Superior temporal gyrus (tissue), 1 donor: ENCODE measurements around the gene PLEKHM3.
"Not testable (repeated sequence)": the region's sequence is repeated elsewhere in the genome, so short reads cannot be mapped to it uniquely, and the experiment has no call there.

Experiments
- DNase-seq: peaks from one replicate; pipeline ENCODE4 v3.0.0-alpha.2; 2016; ENCODE audit errors: extremely low spot score

Gene PLEKHM3

DNA sequence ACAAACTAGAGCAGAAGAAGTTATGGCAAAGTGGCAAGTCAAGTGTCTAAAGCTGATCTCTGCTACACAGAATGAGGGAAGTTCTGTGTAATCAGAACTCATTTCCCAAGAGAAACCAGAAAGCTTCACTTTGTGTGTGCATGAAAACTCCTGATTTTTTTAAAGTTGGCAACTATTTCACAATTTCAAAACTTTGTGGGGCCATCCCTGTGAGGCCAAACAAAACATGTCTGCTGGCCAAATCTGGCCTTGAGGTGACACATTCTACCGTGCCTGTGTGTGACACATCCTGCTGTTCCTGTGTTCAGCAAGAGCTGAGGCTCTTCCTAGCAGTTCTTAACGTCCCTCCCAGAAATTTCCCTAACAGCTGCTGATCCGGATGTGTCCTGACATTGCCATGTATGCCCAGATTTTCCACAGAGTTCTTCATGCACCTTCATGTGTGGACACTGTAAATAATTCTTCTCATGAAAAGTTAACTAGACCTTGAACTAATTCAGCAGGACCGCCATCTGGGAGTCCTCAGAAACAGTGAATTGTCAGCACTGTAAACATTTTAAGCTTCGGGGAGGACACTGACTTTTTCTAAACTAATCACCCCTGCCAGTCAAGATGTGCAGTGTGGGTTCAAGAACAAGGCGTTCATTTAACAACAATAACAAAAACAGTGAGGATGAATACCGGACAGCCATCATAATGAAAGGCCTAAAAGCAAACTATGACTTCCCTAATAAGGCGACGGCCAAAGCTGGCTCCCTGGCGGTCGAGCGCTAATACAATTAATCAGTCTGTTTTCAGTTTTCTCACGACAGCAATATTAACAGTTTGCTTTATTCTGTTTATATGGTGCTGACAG lies 99.0 kb downstream of the PLEKHM3 start:
- no peak for DNase-seq

DNA sequence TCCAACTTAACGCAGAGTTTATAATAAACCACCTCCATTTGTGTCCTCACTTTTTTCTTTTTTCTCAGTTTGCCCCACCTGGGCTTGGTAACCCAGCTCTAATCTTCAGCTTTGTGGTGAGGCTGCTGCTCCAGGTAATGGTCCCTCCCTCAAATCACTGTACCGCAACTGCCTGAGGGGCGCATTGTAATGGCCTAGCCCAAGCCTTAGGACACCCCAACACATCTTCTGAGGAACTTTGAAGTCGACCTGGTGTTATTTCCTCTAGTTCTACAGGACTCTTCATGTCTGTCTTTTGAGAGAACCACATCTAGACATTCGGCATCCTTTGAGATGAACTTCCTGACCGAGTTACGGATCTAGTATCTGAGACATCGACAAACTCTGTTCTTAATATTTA lies 99.7 kb downstream of the PLEKHM3 start:
- no peak for DNase-seq

DNA sequence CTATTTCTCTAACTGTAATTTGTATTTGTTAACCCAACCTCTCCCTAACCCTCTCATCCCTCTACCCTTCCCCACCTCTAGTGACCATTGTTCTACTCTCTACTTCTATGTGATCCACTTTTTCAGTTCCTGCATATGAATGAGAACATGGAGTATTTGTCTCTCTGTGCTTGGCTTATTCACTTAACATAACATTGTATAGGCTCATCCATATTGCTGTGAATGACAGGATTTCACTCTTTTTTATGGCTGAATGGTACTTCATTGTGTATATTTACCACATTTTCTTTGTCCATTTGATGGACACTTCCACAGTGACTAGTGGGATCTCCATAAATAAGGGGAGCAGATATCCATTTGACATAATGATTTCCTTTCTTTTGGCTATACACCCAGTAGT lies 103.7 kb downstream of the PLEKHM3 start:
- DNase-seq, result no peak

GRCh38 chr2:207920721-207921120 lies 104.6 kb downstream of the PLEKHM3 start:
- no peak for DNase-seq

GRCh38 chr2:207920321-207920720 lies 105.0 kb downstream of the PLEKHM3 start:
- no peak for DNase-seq

- DNase-seq, result no peak
Observed at GRCh38 chr2:207919164-207919919, 106.0 kb downstream of the PLEKHM3 start.

- DNase-seq, result no peak
Observed at GRCh38 chr2:207914716-207915115, 110.6 kb downstream of the PLEKHM3 start.

DNA sequence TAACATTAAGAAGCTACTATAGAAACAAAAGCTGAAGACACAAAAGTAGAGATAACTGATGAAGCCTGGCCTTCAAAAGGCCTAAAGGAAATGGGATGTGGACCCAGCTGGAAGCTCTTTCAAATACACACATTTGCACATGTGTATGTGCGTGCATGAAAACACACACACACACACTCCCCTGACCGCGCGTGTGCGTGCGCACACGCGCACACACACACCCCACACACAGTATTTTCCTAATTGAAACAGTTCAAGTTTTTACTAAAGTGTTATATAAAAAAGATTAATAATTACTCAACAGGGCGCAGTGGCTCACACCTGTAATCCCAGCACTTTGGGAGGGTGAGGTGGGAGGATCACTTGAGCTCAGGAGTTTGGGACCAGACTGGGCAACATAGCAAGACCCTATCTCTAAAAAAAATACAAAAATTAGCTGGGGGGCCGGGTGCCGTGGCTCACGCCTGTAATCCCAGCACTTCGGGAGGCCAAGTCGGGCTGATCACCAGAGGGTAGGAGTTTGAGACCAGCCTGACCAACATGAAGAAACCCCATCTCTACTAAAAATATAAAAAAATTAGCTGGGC lies 111.5 kb downstream of the PLEKHM3 start:
- no peak for DNase-seq

DNA sequence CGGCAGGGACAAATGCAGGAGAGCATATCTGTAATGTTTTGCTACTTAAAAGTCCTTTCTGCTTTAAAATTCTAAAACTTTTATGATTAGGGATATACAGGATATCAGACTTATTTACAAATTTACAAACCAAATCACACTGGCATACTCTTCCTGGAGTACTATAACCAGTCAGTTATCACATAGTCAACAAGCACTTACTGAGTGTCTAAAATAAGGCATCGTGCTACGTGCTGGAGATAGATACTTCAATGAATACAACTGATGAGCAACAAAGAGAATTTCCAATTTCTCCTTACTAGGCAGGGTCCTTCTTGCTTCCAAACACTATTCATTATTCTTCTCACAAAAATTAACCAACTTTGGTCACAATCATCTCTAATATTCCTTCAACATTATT lies 113.5 kb downstream of the PLEKHM3 start:
- no peak for DNase-seq

GRCh38 chr2:207911215-207911614 lies 114.1 kb downstream of the PLEKHM3 start:
- DNase-seq, result no peak

- not testable (repeated sequence) for DNase-seq
Observed at GRCh38 chr2:207906495-207906894, 118.8 kb downstream of the PLEKHM3 start.

GRCh38 chr2:207905546-207905945 lies 119.8 kb downstream of the PLEKHM3 start:
- no peak for DNase-seq

DNA sequence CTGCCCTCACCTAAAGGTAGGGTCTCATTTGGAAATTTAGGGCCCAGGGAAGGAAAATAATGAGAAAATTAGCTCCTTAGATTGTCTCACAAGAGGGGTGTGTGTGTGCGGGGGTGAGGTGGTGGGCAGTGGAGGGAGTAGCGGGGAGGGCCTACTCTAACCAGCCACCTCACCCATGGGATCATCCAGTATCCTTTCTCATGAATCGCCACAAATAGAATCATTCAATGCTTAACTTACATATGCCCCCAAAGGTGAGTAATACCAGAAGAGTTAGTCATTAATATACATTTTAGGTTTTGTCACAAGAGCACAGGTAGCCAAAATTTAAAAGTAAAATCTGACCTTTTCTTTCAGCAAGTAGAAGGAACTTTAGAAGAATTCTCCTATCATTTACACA lies 122.1 kb downstream of the PLEKHM3 start:
- no peak for DNase-seq

DNA sequence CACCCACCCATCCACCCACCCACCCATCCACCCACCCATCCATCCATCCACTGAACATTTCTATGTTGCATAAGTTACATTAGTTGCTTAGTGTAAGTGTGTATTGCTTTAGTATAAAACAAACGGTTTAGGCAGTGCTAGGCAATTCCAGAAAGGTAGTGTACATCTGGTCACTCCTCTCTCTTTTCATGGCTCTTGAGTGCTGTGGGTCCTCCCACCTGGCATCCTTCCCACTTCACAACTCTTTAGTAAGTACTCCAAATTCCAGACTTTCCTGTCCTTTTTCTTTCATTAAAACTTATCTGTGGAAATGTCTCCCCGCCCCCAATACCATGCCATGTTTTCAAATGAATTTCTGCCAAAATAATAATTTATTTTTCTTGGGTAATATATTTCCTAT lies 122.5 kb downstream of the PLEKHM3 start:
- DNase-seq, result no peak

DNA sequence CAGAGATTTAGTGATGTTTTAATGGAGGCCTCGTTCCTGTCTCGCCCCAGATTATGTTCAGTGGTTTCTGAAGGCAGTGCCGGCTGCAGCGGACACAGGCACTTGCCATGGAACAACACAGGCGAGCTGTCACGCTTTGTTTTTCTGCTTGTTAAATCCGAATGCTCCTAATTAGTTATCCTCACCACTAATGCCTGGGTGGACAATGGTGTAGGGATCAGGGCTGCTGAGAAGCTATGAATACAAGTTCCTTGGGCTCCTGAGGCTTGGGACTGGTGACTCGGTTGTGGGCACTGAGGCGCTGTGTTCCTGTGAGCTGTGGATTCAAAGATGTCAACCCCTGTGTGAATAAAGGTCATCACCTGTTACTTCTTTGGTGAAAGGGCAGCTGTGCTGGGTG lies 123.5 kb downstream of the PLEKHM3 start:
- DNase-seq, result no peak

- no peak for DNase-seq
Observed at GRCh38 chr2:207901401-207901800, 123.9 kb downstream of the PLEKHM3 start.

DNA sequence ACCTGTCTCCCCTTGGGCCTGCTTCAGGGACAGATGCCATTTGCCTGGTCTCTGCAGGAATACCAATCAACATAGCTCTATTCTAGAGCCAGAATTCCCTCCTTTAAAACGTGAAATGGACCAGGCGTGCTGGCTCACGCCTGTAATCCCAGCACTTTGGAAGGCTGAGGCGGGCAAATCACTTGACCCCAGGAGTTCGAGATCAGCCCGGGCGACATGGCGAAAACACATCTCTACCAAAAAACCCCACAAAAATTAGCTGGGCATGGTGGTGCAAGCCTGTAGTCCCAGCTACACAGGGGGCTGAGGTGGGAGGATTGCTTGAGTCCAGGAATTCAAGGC lies 127.0 kb downstream of the PLEKHM3 start:
- DNase-seq, result no peak

- no peak for DNase-seq
Observed at GRCh38 chr2:207897541-207898353, 127.6 kb downstream of the PLEKHM3 start.

DNA sequence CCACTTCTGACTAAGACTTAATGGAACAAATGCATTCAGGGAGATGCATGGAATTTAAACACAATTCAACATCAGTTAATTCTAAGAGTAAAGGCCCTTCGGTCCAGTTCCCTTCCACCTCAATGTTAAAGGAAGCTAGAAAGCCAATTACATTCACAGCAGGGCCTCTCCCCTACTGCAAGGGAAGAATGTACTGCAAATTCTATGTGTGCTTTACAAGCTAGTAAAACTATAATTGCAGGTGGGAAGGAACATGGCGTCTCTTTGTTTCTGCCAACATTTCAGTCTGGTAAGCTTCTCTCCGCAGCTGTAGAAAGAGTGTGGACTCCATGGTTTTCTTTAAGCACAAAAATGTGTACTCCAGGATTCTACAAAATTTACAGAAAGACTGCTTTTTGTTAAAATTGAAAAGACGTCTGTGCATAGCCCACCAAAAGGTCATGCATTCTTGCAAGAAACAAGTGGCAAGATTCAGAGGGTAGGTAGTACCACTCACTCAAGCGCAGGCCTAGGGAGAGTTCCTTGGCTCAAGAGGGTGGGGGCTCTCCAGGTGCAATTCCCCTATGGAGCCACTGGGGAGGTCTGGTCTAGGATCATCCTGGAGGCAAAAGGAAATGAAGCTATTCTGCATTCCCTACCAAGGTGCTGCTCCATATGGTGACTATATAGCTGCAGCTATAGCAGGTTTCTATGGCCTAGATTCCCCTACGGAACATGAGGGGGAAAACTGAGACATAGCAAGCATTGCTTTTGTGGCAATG lies 128.6 kb downstream of the PLEKHM3 start:
- DNase-seq, result no peak

DNA sequence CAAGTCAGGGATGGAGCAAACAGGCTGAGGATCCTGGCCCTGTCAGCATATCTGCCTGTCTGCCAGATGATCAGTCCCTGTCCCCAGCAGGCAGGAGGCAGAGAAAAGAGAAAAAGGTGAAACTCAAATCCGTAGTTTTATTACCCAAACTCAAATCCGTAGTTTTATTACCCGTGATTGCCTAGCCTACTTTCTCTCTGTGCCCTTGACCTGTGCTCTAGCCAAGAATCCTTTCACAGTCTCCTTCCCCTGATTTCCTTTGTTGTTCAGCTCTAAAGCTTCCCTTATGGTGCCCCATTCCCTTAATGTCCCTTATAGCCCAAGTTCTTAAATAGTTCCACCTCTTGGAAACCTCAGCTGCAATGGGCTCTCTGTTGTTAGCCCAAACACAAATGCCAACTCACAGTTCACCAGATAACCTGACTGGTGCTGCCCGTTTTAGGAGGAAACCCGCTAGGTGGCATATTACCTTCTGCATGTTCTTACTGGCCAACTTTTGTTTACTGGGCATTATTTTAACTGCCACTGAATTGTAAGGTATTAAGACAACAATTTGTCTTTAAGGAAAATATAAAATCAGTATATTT lies 130.0 kb downstream of the PLEKHM3 start:
- no peak for DNase-seq
